ENCODE measurements around the gene TMEM132C.

DNA sequence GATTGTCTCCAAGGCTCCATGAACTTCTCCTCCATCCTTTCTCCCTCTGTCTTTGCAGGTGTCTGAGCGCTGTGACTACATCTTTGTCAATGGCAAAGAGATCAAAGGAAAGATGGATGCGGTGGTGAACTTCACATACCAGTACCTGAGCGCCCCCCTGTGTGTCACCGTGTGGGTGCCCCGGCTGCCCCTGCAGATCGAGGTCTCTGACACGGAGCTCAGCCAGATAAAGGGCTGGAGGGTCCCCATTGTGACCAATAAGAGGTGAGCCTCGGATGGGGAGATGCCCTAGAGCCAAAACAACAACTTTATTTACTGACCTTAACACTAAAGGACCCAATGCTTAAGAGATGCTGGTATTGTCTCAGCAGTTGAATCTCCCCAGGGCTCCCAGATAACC is 426.8 kb downstream of the TMEM132C start:
- TF ChIP-seq FOXA1 (IDR thresholded peaks at IDR 0.05) = no peak
- TF ChIP-seq BHLHE40 (IDR thresholded peaks at IDR 0.05; ENCODE audit: borderline replicate concordance) = no peak
- TF ChIP-seq, protein P1, sequence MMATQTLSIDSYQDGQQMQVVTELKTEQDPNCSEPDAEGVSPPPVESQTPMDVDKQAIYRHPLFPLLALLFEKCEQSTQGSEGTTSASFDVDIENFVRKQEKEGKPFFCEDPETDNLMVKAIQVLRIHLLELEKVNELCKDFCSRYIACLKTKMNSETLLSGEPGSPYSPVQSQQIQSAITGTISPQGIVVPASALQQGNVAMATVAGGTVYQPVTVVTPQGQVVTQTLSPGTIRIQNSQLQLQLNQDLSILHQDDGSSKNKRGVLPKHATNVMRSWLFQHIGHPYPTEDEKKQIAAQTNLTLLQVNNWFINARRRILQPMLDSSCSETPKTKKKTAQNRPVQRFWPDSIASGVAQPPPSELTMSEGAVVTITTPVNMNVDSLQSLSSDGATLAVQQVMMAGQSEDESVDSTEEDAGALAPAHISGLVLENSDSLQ (IDR thresholded peaks at IDR 0.05) = no peak
- no peak for TF ChIP-seq HDGF (IDR thresholded peaks at IDR 0.05; ENCODE audit: borderline replicate concordance)
- TF ChIP-seq TARDBP (IDR thresholded peaks at IDR 0.05) = no peak
- TF ChIP-seq FOXM1 (IDR thresholded peaks at IDR 0.05; ENCODE audit: borderline replicate concordance) = no peak
- TF ChIP-seq ARNT (IDR thresholded peaks at IDR 0.05) = no peak
- no peak for TF ChIP-seq NFRKB (IDR thresholded peaks at IDR 0.05)
- no peak for TF ChIP-seq SP1 (IDR thresholded peaks at IDR 0.05)
- TF ChIP-seq SUZ12 (IDR thresholded peaks at IDR 0.05) = no peak
- no peak for TF ChIP-seq FOXK2 (IDR thresholded peaks at IDR 0.05)
